Tibial nerve (tissue), 4 donors: ENCODE data around the gene C14orf119.

ENCODE experiments used
- EP300 ChIP-seq, 2 donors: sonication (generic); formaldehyde crosslinking; IDR thresholded peaks; one replicate each; pipeline ENCODE4 v1.6.1; 2017; ENCODE audit warnings: antibody characterized with exemption in 2 of 2, mild to moderate bottlenecking in 1 of 2
- POLR2A ChIP-seq, 2 donors: fragments of 450-650 bp; IDR thresholded peaks; one replicate each; pipeline ENCODE4 v1.6.1; 2017; ENCODE audit warnings: antibody characterized with exemption in 2 of 2, mild to moderate bottlenecking in 2 of 2, moderate library complexity in 2 of 2
- TF ChIP-seq, protein P1 (sequence below), 5 experiments: fragments of 200-600 bp in 3 of 5; fragments of 450-650 bp in 2 of 5; sonication (generic) in 3 of 5; IDR thresholded peaks; one replicate each; pipeline ENCODE4 v1.5.1; 2016 to 2019; ENCODE audit warnings: antibody characterized with exemption in 5 of 5, mild to moderate bottlenecking in 3 of 5, moderate library complexity in 2 of 5

DNA sequence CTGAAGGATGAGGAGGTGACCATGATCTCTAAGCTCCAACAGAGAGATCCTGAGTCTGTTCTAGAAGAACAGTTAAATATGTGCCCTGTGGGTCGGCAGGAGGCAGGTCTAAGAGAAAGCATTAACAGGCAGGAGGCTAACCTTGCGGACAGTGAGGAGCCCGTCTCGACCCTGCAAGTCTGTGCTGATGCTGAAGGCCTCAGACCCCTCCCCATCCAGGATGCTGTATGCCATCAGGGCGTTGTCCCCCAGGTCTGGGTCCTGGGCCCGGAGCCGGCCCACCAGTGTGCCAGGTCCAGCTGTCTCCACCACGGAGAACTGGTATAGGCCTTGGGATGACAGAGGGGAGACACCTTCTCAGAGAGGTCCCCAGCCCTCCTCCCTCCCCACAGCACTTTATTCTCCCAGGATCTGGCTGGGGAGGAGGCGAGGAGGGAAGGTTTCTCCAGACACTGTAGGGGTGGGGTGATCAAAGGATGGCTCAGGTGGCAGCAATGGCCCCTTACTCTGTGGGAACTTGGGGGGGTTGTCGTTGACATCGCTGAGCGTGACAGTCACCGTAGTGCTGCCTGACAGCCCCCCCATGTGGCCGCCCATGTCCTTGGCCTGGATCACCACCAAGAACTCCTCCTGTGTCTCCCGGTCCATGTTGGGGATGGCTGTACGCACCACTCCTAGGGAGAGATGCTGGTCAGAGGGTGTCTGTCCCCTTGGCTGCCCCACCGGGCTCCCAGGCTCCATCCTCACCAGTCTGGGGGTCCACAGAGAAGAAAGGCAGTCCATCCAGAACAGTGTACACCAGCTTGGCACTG lies 41.1 kb upstream of the C14orf119 start:
- TF ChIP-seq POLR2A (IDR thresholded peaks at IDR 0.05), result no peak
- TF ChIP-seq EP300 (IDR thresholded peaks at IDR 0.05), result no peak
- TF ChIP-seq, protein P1, sequence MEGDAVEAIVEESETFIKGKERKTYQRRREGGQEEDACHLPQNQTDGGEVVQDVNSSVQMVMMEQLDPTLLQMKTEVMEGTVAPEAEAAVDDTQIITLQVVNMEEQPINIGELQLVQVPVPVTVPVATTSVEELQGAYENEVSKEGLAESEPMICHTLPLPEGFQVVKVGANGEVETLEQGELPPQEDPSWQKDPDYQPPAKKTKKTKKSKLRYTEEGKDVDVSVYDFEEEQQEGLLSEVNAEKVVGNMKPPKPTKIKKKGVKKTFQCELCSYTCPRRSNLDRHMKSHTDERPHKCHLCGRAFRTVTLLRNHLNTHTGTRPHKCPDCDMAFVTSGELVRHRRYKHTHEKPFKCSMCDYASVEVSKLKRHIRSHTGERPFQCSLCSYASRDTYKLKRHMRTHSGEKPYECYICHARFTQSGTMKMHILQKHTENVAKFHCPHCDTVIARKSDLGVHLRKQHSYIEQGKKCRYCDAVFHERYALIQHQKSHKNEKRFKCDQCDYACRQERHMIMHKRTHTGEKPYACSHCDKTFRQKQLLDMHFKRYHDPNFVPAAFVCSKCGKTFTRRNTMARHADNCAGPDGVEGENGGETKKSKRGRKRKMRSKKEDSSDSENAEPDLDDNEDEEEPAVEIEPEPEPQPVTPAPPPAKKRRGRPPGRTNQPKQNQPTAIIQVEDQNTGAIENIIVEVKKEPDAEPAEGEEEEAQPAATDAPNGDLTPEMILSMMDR (IDR thresholded peaks at IDR 0.05), result peak in 2 of 5 experiments; percentile 8 to 12
